NCI-H128 (cell line): ENCODE results near the gene ADARB1.

Source experiments
- DNase-seq: peaks from one replicate; lab custom pipeline; 2025; ENCODE audit not compliant: unreplicated experiment; lab: John Stamatoyannopoulos, UW

Gene ADARB1

GRCh38 chr21:45039317-45040156 lies 34.8 kb upstream of the ADARB1 start:
- DNase-seq, result no peak

DNA sequence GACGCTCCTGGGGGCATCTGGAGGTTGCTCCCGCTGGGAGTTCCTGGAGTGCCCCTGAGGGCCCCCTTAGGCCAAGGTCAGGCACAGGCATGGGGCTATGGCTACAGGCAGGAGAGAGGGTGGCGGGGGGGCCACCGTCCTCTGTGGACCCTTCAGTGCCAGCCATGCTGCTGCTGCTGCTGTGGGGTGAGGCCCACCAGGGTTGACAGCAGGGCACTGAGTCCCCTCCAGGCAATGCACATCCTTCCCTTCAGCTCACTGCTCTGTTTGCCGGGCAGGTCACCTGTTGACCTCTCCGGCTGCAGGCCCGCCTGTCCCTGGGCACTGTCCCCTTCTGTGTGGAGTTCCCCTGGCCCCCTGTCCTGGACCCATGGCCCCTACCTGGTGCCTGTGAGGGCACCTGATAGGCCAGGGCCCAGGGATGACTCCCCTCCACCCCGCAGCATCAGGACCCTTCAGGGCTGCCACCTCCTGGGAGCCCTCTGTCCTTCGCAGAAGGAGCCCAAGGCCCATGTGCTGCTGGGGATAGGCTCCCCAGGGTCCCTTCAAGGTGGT lies 34.1 kb upstream of the ADARB1 start:
- no peak for DNase-seq

DNA sequence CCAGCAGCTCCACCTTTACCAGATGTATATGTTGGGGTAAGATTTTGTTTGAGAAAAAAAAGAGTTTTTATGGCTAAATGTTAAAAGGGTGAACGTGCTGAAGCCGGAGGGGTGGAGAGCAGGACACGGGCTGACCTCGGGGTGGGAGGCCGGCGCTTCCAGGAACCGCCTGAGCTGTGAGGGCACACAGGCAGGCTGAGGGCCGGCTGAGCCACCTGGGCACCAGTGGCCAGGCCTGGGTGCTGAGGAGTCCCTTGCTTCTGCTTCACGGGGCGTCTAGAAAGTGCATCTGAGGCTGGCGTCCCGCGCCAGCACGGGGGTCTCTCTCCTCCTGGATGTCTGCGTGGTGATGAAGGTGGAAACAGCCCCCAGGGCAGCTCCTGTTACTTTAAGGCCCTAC lies 33.6 kb upstream of the ADARB1 start:
- no peak for DNase-seq

- no peak for DNase-seq
Observed at GRCh38 chr21:45041351-45041805, 33.0 kb upstream of the ADARB1 start.

- no peak for DNase-seq
Observed at GRCh38 chr21:45041984-45042663, 32.3 kb upstream of the ADARB1 start.

DNA sequence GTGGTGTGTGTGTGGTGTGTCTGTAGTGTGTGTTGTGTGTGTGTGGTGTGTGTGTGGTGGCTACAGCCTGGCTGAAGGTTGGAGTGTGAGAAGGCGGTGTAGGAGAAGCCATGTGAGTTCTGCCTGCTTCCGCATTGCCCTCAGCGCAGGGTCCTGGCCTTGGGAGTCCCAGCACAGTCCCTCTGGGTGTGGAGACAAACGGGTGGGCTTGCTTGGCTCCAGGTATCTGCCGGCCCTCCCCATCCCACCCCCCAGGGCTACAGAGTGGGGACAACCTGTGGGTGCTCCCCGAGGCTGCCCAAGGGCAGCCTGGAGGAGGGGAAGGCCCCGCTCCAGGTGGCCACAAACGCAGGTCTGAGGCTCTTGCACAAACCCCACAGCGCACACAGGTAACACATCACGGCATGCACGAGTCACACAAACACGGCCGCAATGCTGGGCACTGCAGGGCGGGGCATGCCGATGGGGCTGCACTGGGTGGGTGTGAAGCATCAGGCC lies 31.7 kb upstream of the ADARB1 start:
- no peak for DNase-seq

DNA sequence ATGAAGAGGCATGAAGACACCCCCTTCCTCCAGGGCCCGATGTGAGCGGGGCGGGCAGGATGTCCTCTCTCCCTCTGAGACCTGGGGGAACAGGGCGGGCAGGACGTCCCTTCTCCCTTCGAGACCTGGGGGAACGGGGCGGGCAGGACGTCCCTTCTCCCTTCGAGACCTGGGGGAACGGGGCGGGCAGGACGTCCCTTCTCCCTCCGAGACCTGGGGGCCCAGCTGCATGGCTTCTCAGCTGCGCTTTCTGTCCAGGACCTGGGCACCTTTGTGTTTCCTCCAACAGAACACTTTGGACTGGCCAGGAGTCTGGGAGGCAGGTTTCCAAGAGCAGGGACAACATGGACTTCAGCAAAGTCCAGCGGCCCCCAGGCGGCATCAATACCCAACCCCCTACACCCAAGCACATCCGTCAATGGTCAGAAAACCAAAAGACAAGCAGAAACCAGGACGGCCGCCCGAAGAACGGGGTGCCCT lies 30.8 kb upstream of the ADARB1 start:
- DNase-seq, result no peak

DNA sequence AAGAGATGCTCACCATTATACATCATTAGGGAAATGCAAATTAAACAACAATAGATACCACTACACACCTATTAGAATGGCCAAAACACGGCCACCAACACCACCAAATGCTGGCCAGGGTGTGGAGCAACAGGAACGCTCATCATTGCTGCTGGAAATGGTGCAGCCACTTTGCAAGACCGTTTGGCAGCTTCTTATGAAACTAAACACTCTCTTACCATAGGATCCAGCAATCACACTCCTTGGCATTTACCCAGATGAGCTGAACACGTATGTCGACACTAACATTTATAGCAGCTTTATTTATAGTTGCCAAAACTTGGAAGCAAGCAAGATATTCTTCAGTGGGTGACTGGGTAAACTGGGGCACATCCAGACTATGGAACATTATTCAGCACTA lies 28.9 kb upstream of the ADARB1 start:
- no peak for DNase-seq

DNA sequence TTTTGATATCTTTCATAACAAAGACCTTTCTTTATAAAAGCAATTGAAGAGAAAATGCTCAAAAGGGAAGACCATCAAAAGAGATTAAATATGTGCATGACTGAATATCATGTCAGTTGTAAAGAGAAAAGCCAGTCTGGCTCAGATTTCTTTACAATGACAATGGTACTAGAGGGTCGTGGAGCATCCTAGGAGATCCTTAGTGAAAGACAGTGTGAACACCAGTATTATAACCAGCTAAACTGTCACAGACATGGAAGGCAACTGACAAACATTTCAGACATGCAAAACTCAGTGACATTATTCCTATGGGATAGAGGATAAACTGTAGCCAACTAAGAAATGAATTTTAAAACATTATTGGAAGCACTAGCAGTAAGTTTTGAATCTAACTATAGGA lies 27.1 kb upstream of the ADARB1 start:
- no peak for DNase-seq

GRCh38 chr21:45048026-45048698 lies 26.2 kb upstream of the ADARB1 start:
- no peak for DNase-seq

- DNase-seq, result no peak
Observed at GRCh38 chr21:45048968-45049367, 25.4 kb upstream of the ADARB1 start.

DNA sequence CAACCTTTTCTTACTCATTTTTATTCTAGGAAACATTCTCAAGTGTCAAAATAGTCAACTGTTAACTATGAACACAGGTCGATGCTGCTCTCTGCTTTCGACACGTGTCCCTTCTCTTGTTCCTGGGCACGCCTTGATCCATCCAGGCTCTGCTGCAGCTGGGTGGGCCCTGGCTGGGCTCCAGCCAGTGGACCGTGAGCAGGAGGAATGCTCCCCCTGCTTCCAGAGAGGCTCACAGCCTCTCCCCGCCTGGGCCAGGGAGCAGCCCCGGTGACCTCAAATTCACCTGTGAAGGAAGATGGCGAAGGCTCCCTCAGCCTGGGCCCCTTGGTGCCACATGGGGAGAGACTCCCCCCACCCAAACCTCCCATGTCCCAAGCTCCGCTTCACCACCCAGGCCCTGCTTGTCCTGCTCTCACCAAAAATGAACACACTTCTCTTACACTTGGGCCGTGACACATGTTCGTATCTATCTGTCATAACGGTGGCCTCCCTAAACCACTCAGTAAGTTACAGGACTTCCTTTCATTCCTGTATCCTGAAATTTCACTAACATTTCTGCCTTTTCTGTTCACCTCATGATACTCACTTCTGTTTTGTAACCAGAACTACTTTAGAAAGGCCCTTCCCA lies 24.6 kb upstream of the ADARB1 start:
- no peak for DNase-seq

DNA sequence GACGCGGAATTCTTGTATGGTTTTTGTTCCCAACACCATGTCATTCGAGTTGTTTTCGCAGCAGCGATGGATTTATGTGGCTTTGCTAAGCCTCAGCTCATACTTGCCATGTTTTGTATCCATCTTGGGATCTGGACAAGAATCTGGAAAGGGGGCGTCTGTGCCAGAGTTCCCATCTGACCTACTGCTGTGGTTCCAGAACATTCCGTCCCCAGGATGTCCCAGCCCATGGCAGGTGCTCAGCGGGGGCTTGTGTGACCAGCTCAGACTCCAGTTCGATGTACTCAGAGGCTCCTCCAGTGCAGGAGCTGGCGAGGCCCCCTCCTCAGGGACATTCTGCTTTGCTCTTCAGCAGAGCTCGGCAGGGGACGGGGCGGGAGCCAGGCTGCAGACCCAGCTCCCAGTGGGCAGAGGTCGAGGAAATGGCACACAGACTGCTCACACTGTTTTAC lies 24.0 kb upstream of the ADARB1 start:
- no peak for DNase-seq

GRCh38 chr21:45050797-45051489 lies 23.4 kb upstream of the ADARB1 start:
- no peak for DNase-seq

GRCh38 chr21:45051580-45052434 lies 22.6 kb upstream of the ADARB1 start:
- no peak for DNase-seq

DNA sequence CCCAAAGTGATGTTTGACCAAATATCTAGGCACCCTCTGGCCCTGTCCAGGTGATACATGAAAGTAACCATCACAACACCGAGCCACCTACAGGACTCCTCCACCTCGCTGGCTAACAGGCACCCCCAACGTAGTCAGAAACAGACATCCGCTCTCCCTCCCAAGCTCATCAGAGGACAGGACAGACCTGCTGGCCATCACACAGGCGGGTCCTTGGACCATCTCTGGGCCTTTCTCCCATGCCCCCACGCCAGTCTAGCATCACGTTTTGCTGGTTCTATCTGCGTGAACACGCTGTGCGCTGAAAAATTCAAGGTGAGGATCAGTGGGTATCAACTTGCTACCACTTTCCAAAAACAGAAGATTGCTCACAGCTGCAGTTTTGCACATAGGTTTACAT lies 21.4 kb upstream of the ADARB1 start:
- DNase-seq, result no peak

- no peak for DNase-seq
Observed at GRCh38 chr21:45053561-45054226, 20.7 kb upstream of the ADARB1 start.

DNA sequence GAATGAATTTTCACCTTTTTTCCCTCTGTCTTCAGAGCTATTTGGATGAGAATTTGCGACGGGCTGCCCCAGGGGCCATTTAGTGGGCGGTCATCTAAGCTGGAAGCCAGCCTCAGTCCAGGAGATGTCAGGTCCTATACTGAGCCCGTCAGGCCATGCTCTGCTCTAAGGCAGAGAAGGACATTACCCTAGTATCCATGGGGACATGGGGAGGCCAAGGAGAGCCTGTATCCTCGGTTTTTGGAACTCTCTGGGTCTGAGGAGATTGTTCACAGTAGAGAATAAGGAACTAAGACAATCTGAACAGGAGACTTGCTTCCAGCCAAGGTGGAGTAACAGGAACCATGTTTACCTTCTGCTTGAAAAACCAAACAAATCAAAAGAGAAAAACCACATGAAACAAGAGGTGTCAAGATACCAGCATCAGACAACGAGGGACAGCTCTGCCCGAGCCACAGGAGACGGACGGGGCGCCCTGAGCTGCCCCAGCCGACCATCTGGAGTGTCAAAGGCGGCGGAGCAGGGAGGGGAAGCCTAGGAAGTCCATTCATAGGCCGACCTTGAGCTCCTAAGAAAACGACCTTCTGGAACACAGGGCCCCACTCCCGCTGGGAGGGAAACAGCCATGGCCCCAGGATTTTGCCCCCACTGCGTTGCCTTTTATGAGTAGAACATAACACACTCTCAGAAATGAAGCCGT lies 20.0 kb upstream of the ADARB1 start:
- no peak for DNase-seq
